ENCODE measurements around the gene ADCY2.
A peak's percentile ranks its signal among the peaks of the same experiment; 100 is the strongest.

The ADCY2 gene

DNA sequence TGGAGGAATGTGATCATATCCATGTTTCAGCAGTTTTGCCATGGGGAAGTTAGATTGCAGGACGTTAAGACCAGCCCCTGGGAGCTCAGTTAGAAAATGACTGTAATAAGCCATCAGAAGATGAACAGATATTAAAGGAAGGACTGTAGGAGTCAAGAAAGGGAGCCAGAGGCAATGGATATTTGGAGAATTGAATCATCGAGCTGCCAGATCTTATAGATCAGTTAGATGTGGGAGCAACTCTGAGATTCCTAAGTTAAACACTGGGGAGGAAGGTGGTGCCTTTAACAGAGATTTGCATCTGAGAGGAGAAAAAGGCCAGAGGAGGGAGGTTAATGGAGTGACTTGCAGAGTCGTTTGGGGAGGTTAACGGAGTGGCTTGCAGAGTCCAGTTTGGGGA, 96.4 kb downstream of the ADCY2 start:
- intact Hi-C loops (cut with DNase I) = no loop called here

DNA sequence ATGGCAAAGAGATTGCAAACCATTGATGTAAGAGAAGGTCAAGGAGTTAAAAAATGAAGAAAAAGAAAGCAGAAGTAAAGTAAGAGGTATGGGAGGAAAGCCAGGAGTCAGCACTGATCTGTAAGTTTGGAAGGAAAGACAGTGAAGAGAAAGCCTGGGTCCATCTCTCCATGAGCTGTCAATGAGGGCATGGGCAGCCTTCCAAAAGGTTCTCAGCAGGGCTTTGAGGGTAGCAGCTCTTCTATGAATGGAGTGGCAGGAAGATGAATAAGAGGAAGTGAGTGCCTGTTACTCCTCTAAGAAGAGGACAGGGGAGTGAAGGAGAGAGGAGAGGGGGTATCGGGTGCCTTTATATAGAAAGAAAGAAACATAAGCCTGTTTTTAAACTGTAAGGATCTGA, 97.1 kb downstream of the ADCY2 start:
- intact Hi-C loops (cut with DNase I) = no loop called here
- DNase-seq = no peak

More for the DNA sequence above, 96.4 kb downstream of the ADCY2 start:
- DNase-seq = no peak

DNA sequence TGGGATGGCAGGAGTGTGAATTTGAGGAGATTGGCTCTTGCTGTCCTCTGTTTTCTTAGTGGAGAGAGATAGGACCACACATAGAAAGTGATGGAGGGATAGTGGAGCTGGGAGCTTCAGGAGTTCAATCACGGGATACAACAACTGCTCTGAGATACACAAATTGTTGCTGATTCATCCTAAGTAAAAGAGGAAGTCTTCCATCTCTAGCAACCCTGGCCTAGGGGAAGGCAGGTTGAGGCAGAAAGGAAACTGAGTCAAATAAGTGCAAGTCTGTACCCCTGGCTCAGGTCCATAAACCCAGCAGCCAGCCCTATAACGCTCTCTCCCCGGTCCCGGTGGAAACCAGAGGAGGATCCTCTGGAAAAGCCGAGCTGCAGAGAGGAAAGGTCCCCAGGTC, 97.7 kb downstream of the ADCY2 start:
- intact Hi-C loops (cut with DNase I) = no loop called here

DNA sequence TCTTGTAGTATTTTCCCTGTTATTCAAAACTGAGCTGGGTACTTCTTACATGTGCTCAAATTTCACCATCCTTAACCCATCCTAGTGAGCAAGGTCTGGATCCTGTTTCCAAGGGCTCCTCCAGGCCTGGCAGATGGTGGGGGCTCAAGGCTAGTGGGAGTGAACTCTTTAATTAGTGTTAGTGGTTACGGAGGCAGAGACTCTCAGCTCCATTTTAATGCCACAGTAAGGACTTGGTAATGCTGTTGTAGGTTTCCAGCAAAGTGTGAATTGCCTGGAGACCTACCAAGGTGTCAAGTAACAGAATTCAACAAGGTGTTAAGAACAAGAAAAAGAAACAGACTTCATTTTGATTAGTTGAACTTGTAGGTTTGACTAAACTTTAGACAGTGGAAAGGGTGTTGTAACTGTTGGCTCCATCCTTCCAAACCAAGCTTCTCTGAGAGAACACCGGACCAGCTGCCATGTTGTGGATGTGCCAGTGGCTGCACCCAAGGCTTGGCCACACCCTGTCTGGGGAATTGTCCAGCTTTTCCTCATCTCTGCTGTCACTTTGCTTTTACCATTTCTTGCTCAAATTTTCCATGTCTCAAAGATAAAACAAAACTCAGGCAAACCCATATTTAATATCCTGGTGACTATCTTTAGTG, 98.7 kb downstream of the ADCY2 start:
- intact Hi-C loops (cut with DNase I) = no loop called here

More for the DNA sequence above, 97.7 kb downstream of the ADCY2 start:
- no peak for DNase-seq

DNA sequence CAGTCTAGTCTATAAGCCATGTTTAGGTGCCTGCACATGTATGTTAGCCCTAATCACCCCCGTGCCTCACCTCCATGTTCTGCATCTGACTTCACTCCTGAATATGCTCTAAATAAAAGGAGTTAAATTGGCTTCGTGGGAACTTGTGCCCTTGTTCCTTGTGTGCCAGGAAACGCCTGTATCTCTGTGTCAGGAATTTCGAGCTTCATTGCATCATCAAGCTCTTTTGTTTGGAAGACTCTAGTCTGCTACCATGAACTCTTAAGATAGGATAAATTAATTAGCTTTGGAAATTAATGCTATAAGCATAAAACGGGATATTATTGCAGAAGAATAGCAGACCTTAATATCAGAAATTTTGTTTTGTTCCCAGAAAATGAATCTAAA, 99.2 kb downstream of the ADCY2 start:
- intact Hi-C loops (cut with DNase I) = no loop called here
- peak in 1 of 42 donors; percentile 11 for DNase-seq

More for the DNA sequence above, 98.7 kb downstream of the ADCY2 start:
- DNase-seq = no peak

DNA sequence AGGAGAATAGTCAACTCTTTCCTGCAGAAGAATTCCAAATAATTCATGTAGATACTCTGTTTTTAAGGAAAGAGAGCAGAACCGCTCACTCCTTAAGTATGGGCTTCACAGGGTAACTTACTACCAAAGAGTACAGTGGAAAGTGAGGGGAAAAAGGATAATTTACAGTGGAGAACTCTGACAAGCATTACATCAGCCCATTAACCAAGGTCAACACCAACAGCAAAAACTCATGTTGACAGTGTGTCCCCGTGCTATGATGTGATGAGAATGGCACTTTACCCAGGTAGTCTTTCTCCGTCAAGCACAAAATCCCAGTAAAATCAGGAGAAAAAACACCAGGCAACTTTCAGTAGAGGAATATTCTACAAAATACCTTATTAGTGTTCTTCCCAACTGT, 104.3 kb downstream of the ADCY2 start:
- DNase-seq = no peak
- intact Hi-C loops (cut with DNase I) = no loop called here

DNA sequence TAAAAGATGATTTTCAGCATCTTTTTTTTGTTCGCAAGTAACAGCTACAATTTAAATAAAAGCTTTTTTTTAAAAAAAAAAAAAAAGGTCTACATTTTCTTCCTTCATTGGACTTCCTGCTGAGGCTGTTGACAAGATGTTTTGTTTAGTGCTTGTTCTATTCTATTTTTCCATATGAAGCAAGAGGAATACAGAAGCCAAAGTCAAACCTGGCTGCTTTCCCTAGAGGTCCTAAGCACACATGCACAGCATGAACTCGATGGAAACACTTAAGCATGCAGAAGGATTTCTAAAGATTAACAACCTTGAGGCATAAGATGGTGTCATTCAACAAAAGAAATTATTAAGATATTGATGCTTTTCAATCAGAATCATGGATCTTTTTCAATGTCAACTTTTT, 105.1 kb downstream of the ADCY2 start:
- intact Hi-C loops (cut with DNase I) = no loop called here
- no peak for DNase-seq

DNA sequence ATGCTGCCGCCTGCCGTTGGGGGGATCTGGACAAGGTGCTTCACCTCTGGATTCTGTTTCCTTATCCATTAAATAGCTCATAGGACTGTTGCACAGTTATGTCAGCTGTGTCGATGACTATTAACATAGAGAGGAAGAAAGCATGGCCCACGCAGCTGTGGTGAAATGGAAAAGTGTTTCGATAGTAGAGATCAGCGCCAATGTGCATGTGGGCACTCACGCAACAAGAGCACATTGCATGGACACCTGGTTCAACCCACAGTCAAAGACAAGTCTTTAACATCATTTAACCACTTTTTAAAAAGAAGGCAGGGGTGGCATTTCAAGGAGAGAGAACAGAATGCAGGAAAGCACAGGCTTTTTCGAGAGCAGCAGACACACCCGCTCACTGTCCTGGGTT, 107.6 kb downstream of the ADCY2 start:
- DNase-seq = no peak
- intact Hi-C loops (cut with DNase I) = no loop called here

DNA sequence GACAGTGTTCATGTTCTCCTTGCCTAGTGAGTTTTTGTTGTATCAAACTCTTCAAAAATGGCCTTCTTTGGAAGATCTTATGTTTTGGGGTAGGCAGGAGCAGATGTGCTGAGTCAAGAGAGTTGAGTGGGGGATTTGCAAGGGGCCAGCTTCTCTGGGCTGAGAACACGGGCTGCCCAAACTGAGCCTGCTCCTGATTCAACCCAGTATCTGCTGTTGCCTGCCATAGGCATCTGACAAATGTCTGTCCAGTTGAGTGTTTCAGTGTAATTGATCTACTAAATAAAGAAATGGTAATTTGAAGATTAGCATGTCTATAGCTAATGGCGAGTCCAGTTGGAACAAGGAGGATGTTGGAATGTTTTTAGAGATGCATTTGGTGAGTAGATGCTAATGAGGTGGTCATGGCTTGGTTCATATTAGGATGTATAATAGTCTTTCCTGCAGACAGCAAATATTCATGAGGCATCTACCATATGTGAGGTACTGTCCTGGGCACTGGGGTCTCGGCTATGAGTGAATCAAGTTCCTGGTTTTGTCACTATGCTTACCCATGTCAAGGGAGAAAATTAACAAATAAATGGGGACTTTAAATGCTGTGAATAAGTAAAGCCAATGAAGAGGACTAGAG, 119.5 kb downstream of the ADCY2 start:
- intact Hi-C loops (cut with DNase I) = no loop called here
- DNase-seq = no peak

DNA sequence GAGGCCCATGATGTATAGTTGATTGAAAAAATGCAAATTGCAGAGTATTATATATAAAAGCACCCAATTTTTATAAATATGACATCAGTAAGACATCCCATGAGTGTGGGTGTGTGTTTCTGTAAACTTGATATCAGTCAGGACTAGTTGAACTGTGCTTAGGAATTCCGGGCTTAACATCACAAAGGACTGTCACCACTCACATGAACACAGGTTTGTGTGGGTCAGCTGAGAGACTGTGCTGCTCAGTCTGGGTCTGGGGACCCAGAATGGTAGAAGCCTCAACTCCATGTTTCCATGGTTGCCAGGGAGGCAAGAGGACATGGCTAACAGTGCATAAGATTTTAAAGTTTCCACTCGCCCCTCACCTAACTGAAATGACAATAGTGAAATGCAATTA, 120.3 kb downstream of the ADCY2 start:
- intact Hi-C loops (cut with DNase I) = no loop called here
- no peak for DNase-seq

DNA sequence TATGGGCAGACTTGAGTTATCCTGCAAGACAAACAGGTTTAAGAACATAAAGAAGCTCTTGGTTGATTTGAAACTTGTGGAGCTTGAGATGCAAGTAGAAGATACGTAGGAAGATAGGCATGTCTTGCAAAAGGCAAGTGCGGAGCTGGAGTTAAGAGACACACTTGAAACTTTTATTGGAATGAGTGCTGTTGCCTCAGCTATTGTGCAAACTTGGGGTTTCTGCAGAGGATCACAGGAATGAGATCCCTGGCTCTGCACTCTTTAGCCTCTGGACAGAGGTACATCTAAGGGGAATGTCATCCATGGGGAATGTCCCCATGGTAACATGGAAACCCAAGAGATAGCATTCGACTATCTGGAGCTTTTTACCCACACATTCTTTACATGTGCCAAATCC, 121.1 kb downstream of the ADCY2 start:
- no peak for DNase-seq
- intact Hi-C loops (cut with DNase I) = no loop called here

DNA sequence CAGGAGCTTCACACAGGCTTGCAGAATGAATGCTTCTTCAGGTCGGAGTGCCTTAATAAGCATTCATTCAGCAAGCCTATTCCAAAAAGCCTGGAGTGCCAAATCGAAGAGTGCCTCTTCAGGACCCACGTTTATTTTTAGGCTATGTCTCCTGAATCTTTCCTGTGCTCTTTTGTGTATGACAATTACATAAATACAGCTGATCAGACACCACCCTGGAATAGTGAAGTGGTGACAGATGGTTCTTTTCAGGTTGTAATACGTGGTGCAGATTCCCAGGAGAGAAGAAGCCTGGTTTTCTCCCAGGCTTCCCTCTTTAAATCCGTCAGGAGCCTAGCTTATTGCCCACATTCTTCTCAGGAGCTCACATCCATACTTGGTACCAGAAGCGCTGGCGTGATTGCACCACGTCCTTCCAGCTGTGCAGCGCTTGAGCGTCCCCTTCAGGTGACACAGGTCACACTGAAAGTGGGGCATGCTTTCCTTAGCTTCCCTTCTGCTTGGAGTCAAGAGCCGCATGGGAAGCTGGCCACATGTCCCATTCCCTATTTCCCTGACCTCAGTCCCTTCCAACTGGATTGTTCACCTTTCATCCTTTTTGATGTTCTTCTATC, 123.1 kb downstream of the ADCY2 start:
- intact Hi-C loops (cut with DNase I) = no loop called here
- no peak for DNase-seq

DNA sequence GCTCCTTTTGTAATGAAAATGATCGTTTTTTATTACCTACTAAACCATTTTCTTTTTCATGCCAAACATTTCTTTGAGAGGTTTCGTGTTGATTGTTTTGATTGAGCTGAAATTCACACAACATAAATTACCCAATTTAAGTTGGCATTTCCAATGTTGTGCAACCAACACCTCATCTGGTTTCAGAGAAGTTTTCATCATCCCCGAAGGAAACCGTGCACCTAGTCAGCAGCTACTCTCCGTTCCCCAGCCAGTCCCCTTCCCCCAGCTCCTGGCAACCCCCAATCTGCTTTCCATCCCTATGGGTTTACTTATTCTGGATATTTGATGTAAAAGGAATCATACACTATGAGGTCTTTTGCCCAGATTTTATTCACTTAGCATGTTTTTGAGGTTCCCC, 123.6 kb downstream of the ADCY2 start:
- intact Hi-C loops (cut with DNase I) = no loop called here
- DNase-seq = no peak

DNA sequence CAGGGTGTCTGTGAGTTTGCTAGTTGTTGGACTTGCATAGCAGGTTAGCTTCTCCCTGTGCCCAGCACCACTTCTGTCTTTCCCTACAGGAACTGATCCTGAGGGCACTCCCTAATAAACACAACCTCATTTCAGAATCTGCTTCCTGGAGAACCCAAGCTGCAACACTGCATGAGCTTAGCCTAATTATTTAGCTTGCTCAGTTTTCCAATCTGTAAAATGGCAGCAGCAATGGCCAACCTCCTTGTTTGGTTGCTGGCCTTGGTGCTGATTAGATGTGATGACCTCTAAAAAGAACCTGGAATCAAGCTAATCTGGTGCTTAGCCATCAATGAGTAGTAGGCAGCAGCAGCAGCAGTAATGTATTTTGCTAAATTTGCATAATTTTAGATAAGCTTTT, 133.9 kb downstream of the ADCY2 start:
- DNase-seq = no peak
- intact Hi-C loops (cut with DNase I) = no loop called here

DNA sequence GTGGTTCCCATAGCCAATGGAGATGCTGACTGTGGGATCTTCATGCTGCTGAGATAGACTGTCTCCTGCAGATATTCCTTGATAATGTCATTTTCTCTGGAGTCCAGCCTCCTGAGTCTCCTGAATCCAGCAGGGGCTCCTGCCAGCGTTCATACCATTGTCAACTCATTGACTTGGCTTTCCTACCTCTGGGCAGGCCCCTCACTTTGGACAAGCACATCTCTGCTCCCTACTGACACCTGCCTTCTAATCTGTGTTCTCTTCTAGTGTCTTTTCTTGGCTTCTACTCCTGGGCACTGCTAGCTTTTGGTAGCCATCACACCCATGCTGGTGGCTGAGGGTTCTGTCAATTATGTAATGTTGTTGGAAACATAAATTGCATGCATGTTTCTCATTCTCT, 138.0 kb downstream of the ADCY2 start:
- intact Hi-C loops (cut with DNase I) = no loop called here
- DNase-seq = no peak

DNA sequence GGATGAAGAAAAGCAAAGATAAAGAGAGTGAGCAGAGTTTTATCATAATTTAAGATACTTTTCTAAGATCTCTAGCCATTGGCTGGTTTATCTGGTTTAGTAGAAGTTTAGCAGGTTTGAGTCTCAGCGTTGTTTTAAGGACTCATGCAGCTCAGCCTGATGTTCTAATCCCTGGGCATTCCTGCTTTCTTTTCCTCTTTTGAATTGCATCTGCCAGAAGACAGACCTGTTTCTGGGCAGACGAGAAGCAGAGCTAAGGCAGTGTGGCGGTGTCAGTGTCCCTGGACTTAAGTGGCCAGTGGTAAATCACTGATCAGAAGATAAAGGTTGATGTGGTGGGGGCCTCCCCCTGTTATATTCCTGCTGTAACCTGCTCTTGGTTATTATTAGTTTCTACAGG, 138.6 kb downstream of the ADCY2 start:
- intact Hi-C loops (cut with DNase I) = no loop called here
- DNase-seq = no peak

DNA sequence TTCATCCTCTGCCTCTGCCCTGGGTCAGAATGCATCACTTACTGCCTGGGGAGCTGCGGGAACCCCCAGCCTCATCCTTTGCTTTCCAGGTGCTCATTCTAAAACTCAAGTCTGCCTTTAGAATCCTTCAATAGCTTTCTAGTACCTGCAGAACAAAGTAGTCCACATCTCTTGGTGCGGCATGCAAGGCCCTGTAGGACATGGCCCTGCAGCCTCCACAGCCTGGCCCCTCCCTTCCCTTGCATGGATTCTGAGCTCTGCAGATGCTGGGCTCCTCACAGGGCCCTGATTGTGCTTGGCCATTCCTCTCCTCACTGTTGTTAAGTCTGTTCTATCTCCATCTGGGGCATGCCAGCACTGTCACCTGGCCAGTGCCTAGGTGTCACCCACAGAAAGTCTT, 141.6 kb downstream of the ADCY2 start:
- intact Hi-C loops (cut with DNase I) = no loop called here
- DNase-seq = no peak

DNA sequence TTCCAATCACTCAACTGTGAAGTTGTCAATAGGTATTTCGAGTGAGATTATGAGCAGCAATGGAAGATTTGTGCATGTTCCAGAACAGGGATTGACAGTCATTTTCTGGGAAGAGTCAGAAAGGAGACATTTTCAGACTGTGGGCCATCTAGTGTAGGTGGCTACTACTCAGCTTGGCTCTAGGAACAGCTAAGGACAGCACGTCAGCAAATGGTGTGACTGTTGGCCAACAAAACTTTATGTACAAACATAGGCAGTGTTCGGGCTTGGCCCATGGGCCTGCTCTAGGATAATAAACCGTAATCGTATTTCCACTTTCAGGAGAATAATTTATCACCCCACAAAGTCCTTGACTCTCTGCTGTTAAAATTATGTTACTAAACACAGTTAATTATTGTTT, 143.6 kb downstream of the ADCY2 start:
- intact Hi-C loops (cut with DNase I) = no loop called here
- DNase-seq = no peak

DNA sequence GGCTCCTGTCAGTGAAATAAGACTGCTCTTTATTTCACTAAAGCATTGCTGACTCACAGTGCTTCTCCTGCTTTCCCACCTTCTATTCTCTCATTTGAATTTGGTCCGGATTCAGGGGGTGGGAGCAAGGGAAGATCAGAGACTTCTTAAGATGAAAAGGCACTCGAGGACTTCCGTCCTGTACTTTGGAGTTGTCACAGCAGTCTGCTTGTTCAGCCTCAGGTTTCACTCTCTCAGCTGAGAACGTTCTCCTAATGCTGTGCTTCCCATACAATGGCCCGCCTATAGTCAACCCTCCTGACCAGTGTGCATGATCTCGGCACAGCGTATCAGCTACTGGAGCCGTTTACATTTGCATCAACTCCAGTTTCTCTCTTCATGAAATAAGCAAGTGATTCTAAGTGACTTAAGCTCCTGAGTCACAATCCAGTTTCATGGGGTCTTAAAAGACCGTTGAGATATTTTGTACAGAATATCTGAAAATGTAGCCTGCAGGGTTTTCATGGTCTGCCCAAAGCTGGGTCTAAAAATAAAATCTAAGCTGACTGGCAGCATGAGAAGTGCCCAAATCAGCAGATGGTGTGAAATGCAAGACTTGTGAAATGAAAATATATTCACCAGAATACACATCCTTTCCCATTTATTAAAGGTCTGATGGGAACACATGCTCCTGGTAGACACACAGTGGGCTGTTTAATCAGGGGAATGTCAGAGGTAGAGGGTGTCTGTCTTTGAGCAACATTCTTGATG, 145.0 kb downstream of the ADCY2 start:
- intact Hi-C loops (cut with DNase I) = no loop called here
- no peak for DNase-seq

DNA sequence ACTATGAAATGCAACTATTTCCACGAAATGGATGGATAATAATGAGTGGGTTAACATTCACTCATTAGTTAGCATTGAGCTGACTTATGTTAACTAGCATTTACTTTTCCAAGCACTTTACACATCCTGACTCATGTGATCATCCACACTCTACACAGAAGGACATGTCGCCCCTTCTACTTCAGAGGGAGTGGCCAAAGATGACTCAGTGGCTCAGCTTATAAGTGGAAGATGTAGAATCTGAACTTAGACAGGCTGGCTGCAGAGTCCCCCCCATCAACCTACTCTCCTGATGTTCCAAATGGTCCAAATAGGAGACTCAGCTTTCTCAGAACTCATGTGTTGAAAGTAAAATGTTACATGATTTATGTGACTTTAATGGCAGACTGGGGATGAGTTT, 146.0 kb downstream of the ADCY2 start:
- DNase-seq = no peak
- intact Hi-C loops (cut with DNase I) = no loop called here
